Erythroblast (primary cell): ENCODE results near the gene PLEKHH2.
A peak's percentile ranks its signal among the peaks of the same experiment; 100 is the strongest.

Experiments used
- DNase-seq, 2 experiments: peaks; one replicate each; lab custom pipeline; 2025; lab: John Stamatoyannopoulos, UW
- GATA1 ChIP-seq: IDR thresholded peaks from 2 replicates; pipeline ENCODE4 v1.6.1; 2011; ENCODE audit warnings: low read depth, mild to moderate bottlenecking, control low read depth, low read length, moderate library complexity
- POLR2A ChIP-seq: IDR thresholded peaks from 2 replicates; pipeline ENCODE4 v1.6.1; 2011; ENCODE audit warnings: mild to moderate bottlenecking, low read length

PLEKHH2 gene

DNA sequence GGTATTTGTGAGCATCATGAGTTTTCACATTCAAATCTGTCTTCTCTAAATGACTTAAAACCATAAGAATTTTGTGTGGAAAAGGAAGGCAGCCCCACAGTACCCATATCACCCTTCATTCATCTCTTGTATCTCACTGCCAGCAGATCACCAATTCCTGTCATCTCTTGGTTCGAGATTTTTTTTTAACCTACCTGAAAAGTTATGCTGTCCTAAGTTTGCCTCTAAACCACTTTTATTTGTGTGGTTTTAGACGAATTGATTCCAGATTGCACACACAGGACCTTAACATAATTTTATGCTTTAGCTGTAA is 169.6 kb downstream of the PLEKHH2 start:
- TF ChIP-seq POLR2A (no peak), GATA1 (no peak)
- DNase-seq: no peak

DNA sequence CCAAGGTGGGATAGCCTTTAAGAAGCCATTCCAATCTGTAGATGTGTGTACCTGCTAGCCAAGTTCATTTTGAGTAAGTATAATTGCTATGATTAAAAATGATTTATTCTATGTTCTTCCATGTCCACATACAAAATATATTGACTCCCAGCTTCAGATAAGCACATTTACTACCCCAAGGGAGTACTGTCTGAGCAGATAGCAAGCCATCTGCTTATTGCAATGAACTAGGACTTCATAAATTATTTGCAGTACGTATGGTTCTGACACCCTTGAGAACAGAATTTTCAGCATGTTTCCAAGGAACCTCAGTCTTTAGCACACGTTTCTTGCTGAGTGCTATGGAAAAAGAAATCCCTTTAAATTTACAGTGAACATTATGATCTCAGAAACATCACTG is 173.4 kb downstream of the PLEKHH2 start:
- peak in 1 of 2 experiments; percentile 29 for DNase-seq
- TF ChIP-seq GATA1 (no peak), POLR2A (no peak)

GRCh38 chr2:43810888-43811287 is 173.8 kb downstream of the PLEKHH2 start:
- TF ChIP-seq GATA1 (no peak), POLR2A (no peak)
- no peak for DNase-seq

- no peak for DNase-seq
- no peak for TF ChIP-seq POLR2A
- TF ChIP-seq GATA1: no peak
These were observed 174.9 kb downstream of the PLEKHH2 start for GRCh38 chr2:43812006-43812405.

- TF ChIP-seq GATA1 (no peak), POLR2A (no peak)
- no peak for DNase-seq
These were observed 175.9 kb downstream of the PLEKHH2 start for GRCh38 chr2:43812947-43813346.

GRCh38 chr2:43814711-43815110 is 177.7 kb downstream of the PLEKHH2 start:
- TF ChIP-seq GATA1: no peak
- no peak for TF ChIP-seq POLR2A
- no peak for DNase-seq
